Gastrocnemius medialis (tissue), 4 donors: ENCODE results near the gene CARMIL1. TPM values are rescaled to one million over a fixed set of nuclear protein-coding genes. Genes with fewer than 3 reads are reported as not detected.
"Not testable (repeated sequence)": the region's sequence is repeated elsewhere in the genome, so short reads cannot be mapped to it uniquely, and the experiment has no call there.

Source experiments
- ATAC-seq, 2 donors: fragments of 150-250 bp; one replicate each; pipeline ENCODE4 v1.9.1; 2016
- DNase-seq, 2 donors: peaks; one replicate each; pipeline ENCODE4 v3.0.0-alpha.2; 2019
- H3K27ac ChIP-seq, 4 donors: fragments of 200-600 bp; sonication (generic); 1 replicate in 1 of 4; 2 replicates in 3 of 4; pipeline ENCODE4 v1.5.1; 2016 to 2018; ENCODE audit warnings: mild to moderate bottlenecking in 2 of 4, moderate library complexity in 1 of 4
- H3K27me3 ChIP-seq, 3 donors: fragments of 200-600 bp; sonication (generic) in 2 of 3; 1 replicate in 1 of 3; 2 replicates in 2 of 3; pipeline versions ENCODE4 v1.5.1 to v1.6.0; 2016 to 2019; ENCODE audit warnings: mild to moderate bottlenecking in 1 of 3, moderate library complexity in 1 of 3
- H3K36me3 ChIP-seq, 2 donors: fragments of 200-600 bp; sonication (generic) in 1 of 2; one replicate each; pipeline ENCODE4 v1.5.1; 2017 to 2018
- H3K4me1 ChIP-seq, 2 donors: fragments of 200-600 bp; sonication (generic) in 1 of 2; one replicate each; pipeline ENCODE4 v1.5.1; 2016 to 2017; ENCODE audit warnings: mild to moderate bottlenecking in 2 of 2
- H3K4me3 ChIP-seq, 4 donors: fragments of 200-600 bp; sonication (generic) in 3 of 4; 1 replicate in 1 of 4; 2 replicates in 3 of 4; pipeline ENCODE4 v1.5.1; 2016 to 2019; ENCODE audit warnings: mild to moderate bottlenecking in 2 of 4
- H3K9me3 ChIP-seq, 3 donors: fragments of 200-600 bp; sonication (generic) in 2 of 3; 1 replicate in 1 of 3; 2 replicates in 2 of 3; pipeline ENCODE4 v1.5.1; 2016 to 2019
- CTCF ChIP-seq, 5 experiments: fragments of 450-650 bp in 3 of 5; fragments of 200-600 bp in 2 of 5; sonication (generic) in 2 of 5; IDR thresholded peaks in 4 of 5; conservative IDR thresholded peaks in 1 of 5; 1 replicate in 4 of 5; 2 replicates in 1 of 5; pipeline ENCODE4 v1.5.1; 2016 to 2019; ENCODE audit warnings: antibody characterized with exemption in 5 of 5, mild to moderate bottlenecking in 3 of 5, moderate library complexity in 3 of 5
- POLR2A ChIP-seq, 2 donors: fragments of 450-650 bp; IDR thresholded peaks; one replicate each; pipeline ENCODE4 v1.6.1; 2017; ENCODE audit warnings: antibody characterized with exemption in 2 of 2, mild to moderate bottlenecking in 2 of 2, moderate library complexity in 2 of 2
- in situ Hi-C, 4 donors: fragments of 200-750 bp; cut with MboI; loops; one replicate each; pipeline versions ENCODE4 v1.15.0 to v1.8.0; 2017; ENCODE audit warnings: low sequenced_read_pairs in 4 of 4
- intact Hi-C: fragments of 100-400 bp; cut with DNase I; formaldehyde crosslinking; loops from one replicate; pipeline ENCODE4 v1.15.1; 2023; ENCODE audit warnings: low total_unique reads
- total RNA-seq, 4 donors: library from RNA; depleted of rRNA; stranded (reverse); fragments of >200 nt; gene quantifications; one replicate each; pipeline versions ENCODE4 v1.1.0 to v1.2.3, GENCODE V29; 2016

The CARMIL1 gene
- total RNA-seq, 4 donors from 2014 or later = 0.87 to 2.1 (median 1.7) TPM

DNA sequence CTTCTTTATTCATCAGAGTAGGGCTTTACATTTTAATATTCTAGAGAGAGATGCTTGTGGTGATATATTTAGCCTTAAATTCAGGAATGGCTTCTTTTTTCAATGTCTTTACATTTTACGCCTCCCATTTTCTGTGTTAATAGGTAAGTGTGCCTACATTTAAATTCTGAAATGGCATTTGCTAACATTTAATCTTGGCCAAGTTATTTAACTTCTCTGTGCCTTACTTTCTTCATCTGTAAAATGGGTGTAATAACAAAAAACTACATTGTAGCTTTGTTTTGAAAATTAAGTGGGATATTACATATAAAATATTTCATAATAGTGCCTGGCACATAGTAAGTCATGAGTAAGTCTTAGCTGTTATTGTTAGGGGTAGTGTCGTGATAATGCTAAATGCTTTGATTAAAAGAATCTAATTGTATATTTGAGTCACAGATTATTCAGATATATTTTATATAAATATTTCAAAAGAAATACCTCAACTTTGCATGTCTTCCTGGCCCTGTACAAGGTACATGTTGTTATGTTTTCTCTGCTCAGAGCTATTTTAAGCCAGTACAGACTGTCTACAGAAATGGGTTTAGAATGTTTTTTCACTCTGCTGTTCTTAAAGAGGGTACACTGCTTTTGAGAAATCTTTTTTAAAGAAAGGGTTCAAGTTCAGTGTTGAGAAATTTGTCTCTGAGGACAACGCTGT is 18.8 kb downstream of the CARMIL1 start:
- no peaks in the 10 kb centered on the region for H3K36me3 ChIP-seq
- DNase-seq (no peak), ATAC-seq (no peak)
- no peak overlapping the region for H3K4me3 ChIP-seq
- in situ Hi-C loops = no loop called here
- TF ChIP-seq CTCF (IDR thresholded peaks at IDR 0.05 in 4 of 5, conservative IDR thresholded peaks at IDR 0.05 in 1 of 5) (no peak), POLR2A (IDR thresholded peaks at IDR 0.05) (no peak)
- peak overlapping the region in 1 of 4 donors; percentile 33 for H3K27ac ChIP-seq
- no peaks in the 10 kb centered on the region for H3K9me3 ChIP-seq
- intact Hi-C loops = no loop called here
- H3K4me1 ChIP-seq = no peaks in the 10 kb centered on the region
- H3K27me3 ChIP-seq = no peaks in the 10 kb centered on the region

GRCh38 chr6:25298523-25298865 is 19.3 kb downstream of the CARMIL1 start:
- ATAC-seq, H3K27ac ChIP-seq, in situ Hi-C loops, H3K9me3 ChIP-seq, intact Hi-C loops, H3K4me3 ChIP-seq, H3K27me3 ChIP-seq, DNase-seq, H3K4me1 ChIP-seq, H3K36me3 ChIP-seq: not testable (repeated sequence)

DNA sequence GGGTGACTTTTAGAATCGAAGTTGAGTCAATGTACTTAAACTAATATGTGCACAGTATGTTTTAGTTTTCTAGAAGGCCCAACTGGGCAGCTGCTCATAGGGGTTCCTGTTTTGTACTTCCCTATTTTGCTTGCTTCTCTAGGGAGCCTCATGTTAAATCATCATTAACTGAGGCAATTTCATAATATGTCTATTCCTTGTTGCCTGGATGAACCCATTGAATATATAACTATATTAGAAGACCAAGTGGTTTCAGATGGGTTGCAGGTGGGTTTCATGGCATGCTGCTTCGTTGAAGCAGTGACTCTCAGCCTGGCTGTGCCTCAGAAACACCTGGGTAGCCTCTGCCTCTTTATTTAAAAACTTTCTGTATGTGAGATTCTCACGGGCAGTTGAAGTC is 22.2 kb downstream of the CARMIL1 start:
- Histone ChIP-seq H3K36me3 (no peaks in the 10 kb centered on the region), H3K9me3 (no peaks in the 10 kb centered on the region), H3K27me3 (no peaks in the 10 kb centered on the region), H3K4me3 (no peak overlapping the region), H3K4me1 (no peaks in the 10 kb centered on the region), H3K27ac (no peak overlapping the region)
- ATAC-seq (no peak), DNase-seq (no peak)
- in situ Hi-C loops (no loop called here), intact Hi-C loops (no loop called here)
- TF ChIP-seq POLR2A (IDR thresholded peaks at IDR 0.05) = no peak
- no peak for TF ChIP-seq CTCF (IDR thresholded peaks at IDR 0.05 in 4 of 5, conservative IDR thresholded peaks at IDR 0.05 in 1 of 5)

GRCh38 chr6:25302151-25302550 is 23.0 kb downstream of the CARMIL1 start:
- no peak overlapping the region for H3K4me3 ChIP-seq
- H3K9me3 ChIP-seq = no peaks in the 10 kb centered on the region
- in situ Hi-C loops = no loop called here
- H3K27ac ChIP-seq = peak overlapping the region in 1 of 4 donors; percentile 13
- H3K4me1 ChIP-seq = no peaks in the 10 kb centered on the region
- no peaks in the 10 kb centered on the region for H3K36me3 ChIP-seq
- no peaks in the 10 kb centered on the region for H3K27me3 ChIP-seq
- intact Hi-C loops = no loop called here
- DNase-seq (no peak), ATAC-seq (no peak)
- TF ChIP-seq POLR2A (IDR thresholded peaks at IDR 0.05) = no peak

DNA sequence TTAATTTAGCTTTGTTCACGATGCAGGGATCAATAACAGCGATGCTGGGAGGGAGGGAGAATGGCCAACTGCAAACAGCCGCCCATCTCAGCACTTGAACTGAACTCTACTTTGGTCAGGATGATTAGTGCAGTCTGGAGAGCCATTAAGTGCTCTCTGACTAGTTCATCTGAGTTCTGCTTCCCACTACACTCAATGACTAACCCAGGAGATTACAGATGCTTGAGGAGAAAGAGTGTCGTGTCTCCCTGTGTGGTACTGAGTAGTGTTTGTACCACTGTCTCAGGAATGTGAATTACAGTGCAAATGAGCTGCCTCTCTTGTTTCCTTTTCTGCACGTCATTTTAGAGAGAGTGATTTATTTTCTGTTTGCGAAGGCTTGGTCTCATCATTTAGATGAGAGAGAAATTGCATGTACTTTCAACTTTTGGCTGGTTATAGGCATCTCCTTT is 23.5 kb downstream of the CARMIL1 start:
- H3K9me3 ChIP-seq = no peaks in the 10 kb centered on the region
- ATAC-seq (no peak), DNase-seq (no peak)
- no peak overlapping the region for H3K4me3 ChIP-seq
- in situ Hi-C loops = no loop called here
- no peak for TF ChIP-seq CTCF (IDR thresholded peaks at IDR 0.05 in 4 of 5, conservative IDR thresholded peaks at IDR 0.05 in 1 of 5)
- no peaks in the 10 kb centered on the region for H3K27me3 ChIP-seq
- intact Hi-C loops = no loop called here
- H3K27ac ChIP-seq = peak overlapping the region in 1 of 4 donors; percentile 13
- no peaks in the 10 kb centered on the region for H3K36me3 ChIP-seq
- H3K4me1 ChIP-seq = no peaks in the 10 kb centered on the region

DNA sequence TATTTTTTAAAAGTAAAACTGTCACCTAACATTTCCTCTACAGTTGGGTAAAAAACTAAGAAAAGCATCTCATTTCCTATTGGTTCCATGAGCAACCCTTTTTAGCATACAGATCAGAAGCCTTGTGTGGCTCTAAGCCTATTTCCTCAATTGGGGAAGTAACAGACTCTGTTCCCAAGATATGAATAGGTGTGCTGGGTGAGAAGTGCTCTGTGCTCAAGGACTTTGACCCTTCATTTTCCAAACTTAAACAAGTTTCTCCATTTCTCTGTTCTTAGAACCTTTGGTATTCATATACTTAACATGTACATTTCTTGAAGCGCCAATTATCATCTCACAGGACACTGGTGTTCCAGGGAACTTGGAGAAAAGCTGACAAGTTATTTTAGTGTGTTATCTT is 24.1 kb downstream of the CARMIL1 start:
- TF ChIP-seq POLR2A (IDR thresholded peaks at IDR 0.05) (no peak), CTCF (IDR thresholded peaks at IDR 0.05 in 4 of 5, conservative IDR thresholded peaks at IDR 0.05 in 1 of 5) (no peak)
- ATAC-seq (no peak), DNase-seq (no peak)
- H3K27ac ChIP-seq = no peak overlapping the region
- intact Hi-C loops (no loop called here), in situ Hi-C loops (no loop called here)
- no peaks in the 10 kb centered on the region for H3K27me3 ChIP-seq
- H3K4me1 ChIP-seq = no peaks in the 10 kb centered on the region
- H3K4me3 ChIP-seq = no peak overlapping the region
- no peaks in the 10 kb centered on the region for H3K9me3 ChIP-seq
- no peaks in the 10 kb centered on the region for H3K36me3 ChIP-seq
